KMS-11 (cell line): ENCODE results near the gene PLEKHN1.

Source experiments
- H2AFZ ChIP-seq: fragments of 200-600 bp; sonication (generic); 2 replicates; pipeline ENCODE4 v1.6.1; 2016; ENCODE audit warnings: antibody characterized with exemption, mixed run types, low read depth
- H3K27ac ChIP-seq: fragments of 200-600 bp; sonication (generic); 2 replicates; pipeline ENCODE4 v1.6.1; 2016; ENCODE audit warnings: mild to moderate bottlenecking, mixed run types
- H3K27me3 ChIP-seq: fragments of 200-600 bp; sonication (generic); 2 replicates; pipeline ENCODE4 v1.6.1; 2017; ENCODE audit warnings: mild to moderate bottlenecking, low read depth, mixed run types, moderate library complexity; ENCODE audit not compliant: insufficient read depth
- H3K36me3 ChIP-seq: fragments of 200-600 bp; sonication (generic); 2 replicates; pipeline ENCODE4 v1.6.1; 2017; ENCODE audit warnings: mild to moderate bottlenecking, mixed run types; ENCODE audit not compliant: insufficient read depth
- H3K4me1 ChIP-seq: fragments of 200-600 bp; sonication (generic); 2 replicates; pipeline ENCODE4 v1.6.1; 2016; ENCODE audit warnings: mild to moderate bottlenecking, low read depth, mixed run types; ENCODE audit not compliant: poor library complexity, severe bottlenecking
- H3K4me2 ChIP-seq: fragments of 200-600 bp; sonication (generic); 2 replicates; pipeline ENCODE4 v1.7.0; 2016; ENCODE audit warnings: mild to moderate bottlenecking, mixed run types
- H3K4me3 ChIP-seq: fragments of 200-600 bp; sonication (generic); IDR thresholded peaks from 2 replicates; pipeline ENCODE4 v1.6.1; 2017; ENCODE audit warnings: low read depth, low read length, mixed read lengths; ENCODE audit not compliant: insufficient read depth
- H3K79me2 ChIP-seq: fragments of 200-600 bp; sonication (generic); 2 replicates; pipeline ENCODE4 v1.6.1; 2016; ENCODE audit warnings: low read depth, mixed run types; ENCODE audit not compliant: insufficient read depth
- H3K9ac ChIP-seq: fragments of 200-600 bp; sonication (generic); 2 replicates; pipeline ENCODE4 v1.6.1; 2016; ENCODE audit warnings: mild to moderate bottlenecking, mixed run types
- H4K20me1 ChIP-seq: fragments of 200-600 bp; sonication (generic); 2 replicates; pipeline ENCODE4 v1.6.1; 2016; ENCODE audit warnings: mild to moderate bottlenecking, mixed run types; ENCODE audit not compliant: insufficient read depth
- TF ChIP-seq, protein P1 (sequence below): fragments of 200-600 bp; sonication (generic); conservative IDR thresholded peaks from 2 replicates; pipeline ENCODE4 v1.6.1; 2017; ENCODE audit warnings: low read depth, mild to moderate bottlenecking, antibody characterized with exemption, low read length, moderate library complexity, mixed read lengths

PLEKHN1 gene

GRCh38 chr1:918843-919242, 47.4 kb upstream of the PLEKHN1 start:
- Histone ChIP-seq H3K4me3 (no peak overlapping the region), H4K20me1 (no peaks in the 10 kb centered on the region), H2AFZ (no peak overlapping the region), H3K36me3 (no peaks in the 10 kb centered on the region), H3K27me3 (peaks cover 99% of the 10 kb centered on the region), H3K4me1 (peaks cover 26% of the 10 kb centered on the region), H3K9ac (no peak overlapping the region), H3K79me2 (no peaks in the 10 kb centered on the region), H3K27ac (no peak overlapping the region), H3K4me2 (no peak overlapping the region)
- TF ChIP-seq, protein P1, sequence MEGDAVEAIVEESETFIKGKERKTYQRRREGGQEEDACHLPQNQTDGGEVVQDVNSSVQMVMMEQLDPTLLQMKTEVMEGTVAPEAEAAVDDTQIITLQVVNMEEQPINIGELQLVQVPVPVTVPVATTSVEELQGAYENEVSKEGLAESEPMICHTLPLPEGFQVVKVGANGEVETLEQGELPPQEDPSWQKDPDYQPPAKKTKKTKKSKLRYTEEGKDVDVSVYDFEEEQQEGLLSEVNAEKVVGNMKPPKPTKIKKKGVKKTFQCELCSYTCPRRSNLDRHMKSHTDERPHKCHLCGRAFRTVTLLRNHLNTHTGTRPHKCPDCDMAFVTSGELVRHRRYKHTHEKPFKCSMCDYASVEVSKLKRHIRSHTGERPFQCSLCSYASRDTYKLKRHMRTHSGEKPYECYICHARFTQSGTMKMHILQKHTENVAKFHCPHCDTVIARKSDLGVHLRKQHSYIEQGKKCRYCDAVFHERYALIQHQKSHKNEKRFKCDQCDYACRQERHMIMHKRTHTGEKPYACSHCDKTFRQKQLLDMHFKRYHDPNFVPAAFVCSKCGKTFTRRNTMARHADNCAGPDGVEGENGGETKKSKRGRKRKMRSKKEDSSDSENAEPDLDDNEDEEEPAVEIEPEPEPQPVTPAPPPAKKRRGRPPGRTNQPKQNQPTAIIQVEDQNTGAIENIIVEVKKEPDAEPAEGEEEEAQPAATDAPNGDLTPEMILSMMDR = no peak

- no peaks in the 10 kb centered on the region for H4K20me1 ChIP-seq
- H3K4me2 ChIP-seq = no peak overlapping the region
- no peak overlapping the region for H3K4me3 ChIP-seq
- H3K27me3 ChIP-seq = peaks cover 98% of the 10 kb centered on the region
- H3K27ac ChIP-seq = no peak overlapping the region
- H3K4me1 ChIP-seq = peaks cover 26% of the 10 kb centered on the region
- no peak overlapping the region for H3K9ac ChIP-seq
- H2AFZ ChIP-seq = no peak overlapping the region
- no peaks in the 10 kb centered on the region for H3K36me3 ChIP-seq
- H3K79me2 ChIP-seq = no peaks in the 10 kb centered on the region
- TF ChIP-seq, protein P1 = no peak
Measured at GRCh38 chr1:919271-919872, 46.9 kb upstream of the PLEKHN1 start.

- Histone ChIP-seq H3K27me3 (peaks cover 98% of the 10 kb centered on the region), H3K9ac (no peak overlapping the region)
Measured at GRCh38 chr1:920010-920409, 46.3 kb upstream of the PLEKHN1 start.

DNA sequence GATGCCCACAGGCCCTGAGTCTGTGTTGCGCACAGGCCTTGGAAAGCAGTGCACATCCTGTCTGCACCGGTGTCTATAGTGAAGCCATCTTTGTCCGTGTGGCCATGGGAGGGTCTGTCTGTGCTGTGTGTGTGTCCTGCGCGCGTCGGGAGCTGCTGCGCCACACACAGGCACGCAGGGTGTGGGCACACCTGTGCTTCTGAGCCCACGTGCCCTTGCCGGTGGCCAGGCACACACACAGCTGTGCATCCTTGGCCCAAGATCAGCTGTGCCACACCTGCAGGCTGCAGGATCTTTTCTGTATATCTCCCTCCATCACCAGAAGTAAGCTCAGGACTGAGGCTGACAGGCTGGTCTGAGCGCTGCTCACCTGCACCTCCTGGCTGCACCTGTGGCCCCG, 45.8 kb upstream of the PLEKHN1 start:
- TF ChIP-seq, protein P1 = no peak
- Histone ChIP-seq H4K20me1 (no peaks in the 10 kb centered on the region), H3K4me2 (peak overlapping the region; percentile 58), H3K4me1 (peaks cover 31% of the 10 kb centered on the region), H3K79me2 (no peaks in the 10 kb centered on the region), H2AFZ (no peak overlapping the region), H3K36me3 (no peaks in the 10 kb centered on the region), H3K9ac (no peak overlapping the region), H3K4me3 (peak overlapping the region; percentile 55), H3K27me3 (peaks cover 97% of the 10 kb centered on the region), H3K27ac (no peak overlapping the region)

More at GRCh38 chr1:920010-920409, 46.3 kb upstream of the PLEKHN1 start:
- no peak overlapping the region; the same call in 1 of the 2 replicates for H3K4me2 ChIP-seq
- H2AFZ ChIP-seq = no peak overlapping the region
- no peak overlapping the region for H3K27ac ChIP-seq
- no peaks in the 10 kb centered on the region for H3K36me3 ChIP-seq
- no peaks in the 10 kb centered on the region for H4K20me1 ChIP-seq
- TF ChIP-seq, protein P1 = no peak
- H3K4me1 ChIP-seq = peaks cover 31% of the 10 kb centered on the region
- H3K4me3 ChIP-seq = no peak overlapping the region
- no peaks in the 10 kb centered on the region for H3K79me2 ChIP-seq
